Mucosa of stomach (tissue), 1 donor: ENCODE results near the gene PRAMEF8.
"Not testable (repeated sequence)": the region's sequence is repeated elsewhere in the genome, so short reads cannot be mapped to it uniquely, and the experiment has no call there.

Experiments used
- H3K27me3 ChIP-seq: one replicate; pipeline ENCODE4 v1.7.0; 2013; ENCODE audit warnings: mild to moderate bottlenecking, low read length; ENCODE audit not compliant: control insufficient read depth, insufficient read depth
- H3K36me3 ChIP-seq: one replicate; pipeline ENCODE4 v1.7.0; 2013; ENCODE audit warnings: low read length; ENCODE audit not compliant: control insufficient read depth, insufficient read depth
- H3K4me1 ChIP-seq: one replicate; pipeline ENCODE4 v1.7.0; 2013; ENCODE audit warnings: mild to moderate bottlenecking, low read length; ENCODE audit not compliant: control insufficient read depth, insufficient read depth
- H3K4me3 ChIP-seq: one replicate; pipeline ENCODE4 v1.7.0; 2013; ENCODE audit warnings: low read length
- H3K9ac ChIP-seq: one replicate; pipeline ENCODE4 v1.7.0; 2013; ENCODE audit warnings: mild to moderate bottlenecking, low read length, moderate library complexity
- H3K9me3 ChIP-seq: one replicate; pipeline ENCODE4 v1.7.0; 2013; ENCODE audit warnings: mild to moderate bottlenecking, low read length, moderate library complexity; ENCODE audit not compliant: control insufficient read depth
- donor health status: Pancreatic carcinoma.

PRAMEF8 gene

DNA sequence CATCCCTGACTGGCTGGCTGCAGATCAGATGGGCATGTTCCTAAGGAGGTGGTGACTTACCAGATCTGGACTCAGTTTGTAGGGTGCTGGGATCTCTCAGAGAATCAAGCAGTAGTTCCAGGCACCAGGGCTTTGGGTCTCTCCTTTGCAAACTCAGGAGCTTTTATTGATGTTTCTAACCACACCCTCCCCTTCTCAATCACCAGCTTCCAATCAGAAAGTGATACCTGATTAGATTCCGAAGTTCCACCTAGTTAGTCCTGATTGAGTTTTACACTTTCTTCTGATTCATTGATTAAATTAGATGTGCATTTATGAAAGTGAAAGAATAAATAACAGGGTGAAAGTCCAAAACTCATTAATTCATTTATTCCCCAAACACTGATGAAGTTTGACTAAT, at the start of gene PRAMEF8:
Gene PRAMEF8 (minus strand): TSS at position 101 of the 400 bp plus-strand sequence. CDS start 1,046 bp downstream, outside the sequence.
- H3K36me3 ChIP-seq, H3K27me3 ChIP-seq, H3K9me3 ChIP-seq, H3K4me1 ChIP-seq, H3K4me3 ChIP-seq, H3K9ac ChIP-seq: not testable (repeated sequence)

DNA sequence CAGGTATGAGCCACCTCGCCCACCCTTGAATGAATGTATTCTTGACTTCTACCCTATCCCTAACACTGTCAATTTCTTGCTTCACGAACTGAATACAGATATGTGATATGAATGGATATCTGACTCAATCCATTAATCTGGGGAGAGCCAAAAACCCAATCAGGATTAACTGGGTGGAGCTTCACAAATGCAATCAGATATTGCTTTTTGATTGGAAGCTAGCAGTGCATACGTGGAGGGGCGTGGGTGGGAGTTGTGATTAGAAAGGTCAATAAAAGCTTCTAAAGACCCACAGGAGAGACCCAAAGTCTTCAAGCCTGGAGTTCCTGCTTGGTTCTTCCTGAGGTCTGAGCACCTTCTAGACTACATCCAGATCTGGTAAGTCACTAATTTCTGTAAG, 30.3 kb upstream of the PRAMEF8 start, which contains the start of gene PRAMEF15:
Gene PRAMEF15 (plus strand): TSS at position 301 of the 400 bp plus-strand sequence. CDS start 2,827 bp downstream, outside the sequence.
- H3K36me3 ChIP-seq, H3K4me3 ChIP-seq, H3K9me3 ChIP-seq, H3K4me1 ChIP-seq, H3K27me3 ChIP-seq, H3K9ac ChIP-seq: not testable (repeated sequence)

DNA sequence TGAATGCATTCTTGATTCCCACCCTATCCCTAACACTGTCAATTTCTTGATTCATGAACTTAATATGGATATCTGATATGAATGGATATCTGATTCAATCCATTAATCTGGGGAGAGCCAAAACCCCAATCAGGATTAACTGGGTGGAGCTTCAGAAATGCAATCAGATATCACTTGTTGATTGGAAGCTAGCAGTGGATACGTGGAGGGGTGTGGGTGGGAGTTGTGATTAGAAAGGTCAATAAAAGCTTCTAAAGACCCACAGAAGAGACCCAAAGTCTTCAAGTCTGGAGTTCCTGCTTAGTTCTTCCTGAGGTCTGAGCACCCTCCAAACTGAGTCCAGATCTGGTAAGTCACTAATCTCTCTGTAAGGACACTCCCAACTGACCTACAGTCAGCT, 18.3 kb upstream of the PRAMEF8 start, which contains the start of gene PRAMEF33:
Gene PRAMEF33 (plus strand): TSS at position 301 of the 400 bp plus-strand sequence. CDS start 2,416 bp downstream, outside the sequence.
- H3K9me3 ChIP-seq, H3K4me3 ChIP-seq, H3K27me3 ChIP-seq, H3K4me1 ChIP-seq, H3K36me3 ChIP-seq, H3K9ac ChIP-seq: not testable (repeated sequence)

DNA sequence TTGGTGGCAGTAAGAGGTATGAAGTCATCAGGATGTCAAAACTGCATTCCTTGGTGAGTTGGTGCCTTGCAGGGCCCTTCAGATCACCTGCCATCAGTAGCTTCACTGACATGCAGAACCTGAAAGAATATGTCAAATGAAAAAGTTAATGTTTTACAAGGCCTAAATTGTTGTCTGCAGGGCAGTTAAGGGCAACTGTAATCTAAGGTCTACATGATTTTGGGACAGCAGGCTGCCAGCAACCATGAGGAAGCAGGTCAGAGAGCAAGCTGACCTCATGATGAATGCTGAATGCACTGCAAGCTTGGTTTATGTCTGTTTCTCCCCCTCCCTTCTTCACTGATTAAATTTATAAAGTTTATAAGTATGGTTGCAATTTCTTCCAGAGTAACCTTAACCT, 17.3 kb upstream of the PRAMEF8 start:
- H3K9ac ChIP-seq, H3K36me3 ChIP-seq, H3K4me1 ChIP-seq, H3K4me3 ChIP-seq, H3K27me3 ChIP-seq, H3K9me3 ChIP-seq: not testable (repeated sequence)

DNA sequence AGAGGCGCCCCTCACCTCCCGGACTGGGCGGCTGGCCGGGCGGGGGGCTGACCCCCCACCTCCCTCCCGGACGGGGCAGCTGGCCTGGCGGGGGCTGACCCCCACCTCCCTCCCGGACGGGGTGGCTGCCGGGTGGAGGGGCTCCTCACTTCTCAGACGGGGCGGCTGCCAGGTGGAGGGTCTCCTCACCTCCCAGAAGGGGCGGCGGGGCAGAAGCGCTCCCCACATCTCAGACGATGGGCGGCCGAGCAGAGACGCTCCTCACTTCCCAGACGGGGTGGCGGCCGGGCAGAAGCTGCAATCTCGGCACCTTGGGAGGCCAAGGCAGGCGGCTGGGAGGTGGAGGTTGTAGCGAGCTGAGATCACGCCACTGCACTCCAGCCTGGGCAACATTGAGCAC, 13.8 kb upstream of the PRAMEF8 start:
- H3K4me3 ChIP-seq, H3K9me3 ChIP-seq, H3K9ac ChIP-seq, H3K27me3 ChIP-seq, H3K36me3 ChIP-seq, H3K4me1 ChIP-seq: not testable (repeated sequence)

DNA sequence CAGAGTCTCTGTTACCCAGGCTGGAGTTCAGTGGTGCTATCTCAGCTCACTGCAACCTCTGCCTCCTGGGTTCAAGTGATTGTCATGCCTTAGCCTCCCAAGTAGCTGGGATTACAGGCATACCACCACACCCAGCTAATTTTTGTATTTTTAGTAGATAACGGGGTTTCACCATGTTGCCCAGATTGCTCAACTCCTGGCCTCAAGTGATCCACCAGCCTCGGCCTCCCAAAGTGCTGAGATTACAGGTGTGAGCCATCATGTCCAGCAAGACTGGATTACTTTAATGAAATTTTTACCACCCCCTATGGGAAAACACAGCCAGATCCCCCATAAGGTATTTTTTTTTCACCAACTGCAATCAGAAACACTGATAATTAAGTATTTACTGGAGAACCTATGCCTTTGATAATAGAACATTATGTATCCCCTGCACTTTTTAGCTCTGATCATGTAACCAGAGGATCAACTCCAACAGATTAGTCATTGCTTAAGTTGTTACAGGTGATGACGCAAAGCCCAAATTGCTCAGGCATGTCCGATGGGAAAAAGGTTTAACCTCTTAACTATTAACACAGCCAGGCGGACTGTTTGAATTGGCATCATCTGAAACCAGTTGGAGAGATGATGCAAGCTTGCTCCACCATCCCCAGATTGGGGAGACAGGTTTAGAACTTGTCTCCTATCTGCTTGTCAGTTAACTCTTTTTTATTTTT, 12.4 kb upstream of the PRAMEF8 start:
- H3K27me3 ChIP-seq, H3K4me3 ChIP-seq, H3K9ac ChIP-seq, H3K4me1 ChIP-seq, H3K9me3 ChIP-seq, H3K36me3 ChIP-seq: not testable (repeated sequence)

DNA sequence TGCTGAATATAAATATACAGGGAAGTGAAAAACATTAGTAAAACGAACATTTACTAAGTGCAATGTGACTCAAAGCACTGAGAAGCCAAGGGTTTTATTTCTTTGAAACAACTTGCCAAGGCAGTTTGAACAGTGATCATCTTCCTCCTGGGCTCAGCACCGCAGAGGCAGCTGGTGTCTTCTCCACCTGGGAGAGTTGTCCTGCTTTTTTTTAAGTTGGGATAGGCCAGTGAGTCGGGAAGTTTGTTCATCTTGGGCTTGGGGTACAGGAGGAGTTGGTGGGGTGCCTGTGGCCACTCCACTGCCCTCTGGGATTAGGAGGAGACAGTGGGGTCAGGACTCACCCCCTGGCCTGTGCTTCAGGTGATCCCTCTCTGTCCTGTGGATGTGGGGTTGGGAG, 4.1 kb upstream of the PRAMEF8 start:
- not testable (repeated sequence) for H3K4me1 ChIP-seq, H3K27me3 ChIP-seq, H3K36me3 ChIP-seq, H3K4me3 ChIP-seq, H3K9me3 ChIP-seq, H3K9ac ChIP-seq

DNA sequence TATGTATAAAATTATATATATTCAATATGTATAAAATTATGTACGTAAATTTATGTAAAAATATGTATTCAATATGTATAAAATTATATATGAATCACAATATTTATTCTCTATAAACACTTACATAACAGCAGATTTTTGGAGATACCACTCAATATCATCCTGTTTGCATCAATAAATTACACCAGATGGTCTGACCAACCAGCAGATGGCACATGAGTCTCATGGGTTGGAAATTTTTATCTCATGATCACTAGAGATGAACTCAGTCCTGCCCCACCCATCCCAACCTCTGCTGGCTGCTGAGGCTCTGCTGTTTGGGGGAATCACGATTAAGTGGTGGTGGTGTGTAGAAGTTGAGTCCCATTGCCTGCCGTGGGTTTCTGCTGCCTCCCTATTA, 5.3 kb downstream of the PRAMEF8 start:
- H3K4me1 ChIP-seq, H3K9me3 ChIP-seq, H3K27me3 ChIP-seq, H3K9ac ChIP-seq, H3K36me3 ChIP-seq, H3K4me3 ChIP-seq: not testable (repeated sequence)

DNA sequence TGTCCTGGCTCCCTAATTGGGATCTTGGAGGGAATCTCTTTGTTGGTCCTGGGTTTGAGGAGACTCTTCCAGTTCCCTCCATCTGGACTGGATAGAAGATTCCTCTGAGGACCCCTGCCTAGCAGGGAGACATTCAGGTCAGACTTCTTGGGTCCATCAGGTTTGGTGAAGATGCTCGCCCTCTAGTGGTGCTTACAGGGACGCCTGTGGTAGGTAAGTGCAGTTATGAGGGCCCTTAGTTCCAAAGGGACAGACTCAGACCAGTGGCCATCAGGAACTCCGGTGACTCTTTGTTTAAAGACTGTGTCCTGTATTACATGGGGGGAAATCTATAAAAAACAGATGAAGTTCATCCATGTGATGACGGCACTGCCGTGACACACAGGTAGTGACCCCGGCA, 7.9 kb downstream of the PRAMEF8 start:
- H3K4me3 ChIP-seq, H3K36me3 ChIP-seq, H3K27me3 ChIP-seq, H3K9ac ChIP-seq, H3K4me1 ChIP-seq, H3K9me3 ChIP-seq: not testable (repeated sequence)

DNA sequence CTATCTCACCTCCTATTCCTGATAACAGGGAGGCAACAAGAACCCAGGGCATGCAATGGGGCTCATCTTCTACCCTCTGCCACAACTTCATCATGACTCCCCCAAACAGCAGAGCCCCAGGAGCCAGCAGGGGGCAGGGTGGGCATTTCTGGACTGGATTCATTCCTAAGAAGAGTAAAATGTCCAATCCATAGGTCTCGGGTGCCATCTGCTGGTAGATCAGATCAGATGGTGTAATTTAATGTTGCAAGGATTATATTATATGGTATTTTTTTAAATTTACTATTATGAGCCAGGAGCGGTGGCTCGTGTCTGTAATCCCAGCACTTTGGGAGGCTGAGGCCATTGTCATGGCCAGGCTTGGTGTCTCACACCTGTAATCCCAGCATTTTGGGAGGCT, 19.8 kb downstream of the PRAMEF8 start:
- H3K4me1 ChIP-seq, H3K9me3 ChIP-seq, H3K36me3 ChIP-seq, H3K9ac ChIP-seq, H3K27me3 ChIP-seq, H3K4me3 ChIP-seq: not testable (repeated sequence)

DNA sequence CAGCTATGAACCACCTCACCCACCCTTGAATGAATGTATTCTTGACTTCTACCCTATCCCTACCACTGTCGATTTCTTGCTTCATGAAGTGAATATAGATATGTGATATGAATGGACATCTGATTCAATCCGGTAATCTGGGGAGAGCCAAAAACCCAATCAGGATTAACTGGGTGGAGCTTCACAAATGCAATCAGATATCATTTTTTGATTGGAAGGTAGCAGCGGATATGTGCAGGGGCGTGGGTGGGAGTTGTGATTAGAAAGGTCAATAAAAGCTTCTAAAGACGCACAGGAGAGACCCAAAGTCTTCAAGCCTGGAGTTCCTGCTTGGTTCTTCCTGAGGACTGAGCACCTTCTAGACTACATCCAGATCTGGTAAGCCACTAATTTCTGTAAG, 31.0 kb downstream of the PRAMEF8 start, which contains the start of gene PRAMEF5:
Gene PRAMEF5 (plus strand): TSS at position 301 of the 400 bp plus-strand sequence. CDS start 5,071 bp downstream, outside the sequence.
- H3K4me3 ChIP-seq, H3K9ac ChIP-seq, H3K36me3 ChIP-seq, H3K4me1 ChIP-seq, H3K27me3 ChIP-seq, H3K9me3 ChIP-seq: not testable (repeated sequence)

DNA sequence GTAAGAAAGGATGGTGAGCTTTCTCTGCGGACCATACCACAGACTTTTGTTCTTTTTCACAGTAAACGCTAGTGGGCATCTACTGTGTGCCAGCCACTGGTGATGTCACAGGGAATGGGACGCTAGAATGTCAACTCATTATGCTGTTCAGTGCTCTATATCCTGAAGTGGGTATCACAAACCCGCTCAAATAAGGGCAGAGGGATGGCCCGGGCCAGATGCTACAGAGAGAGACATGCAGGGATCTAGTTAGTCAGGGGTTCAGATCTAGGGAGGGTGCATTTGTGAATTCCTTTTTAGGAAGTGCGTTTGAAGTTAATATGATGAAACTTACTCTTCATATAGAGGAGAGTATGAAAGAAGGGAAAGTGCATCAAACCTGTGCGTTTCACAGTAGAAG, 37.8 kb downstream of the PRAMEF8 start:
- not testable (repeated sequence) for H3K27me3 ChIP-seq, H3K36me3 ChIP-seq, H3K9ac ChIP-seq, H3K9me3 ChIP-seq, H3K4me3 ChIP-seq, H3K4me1 ChIP-seq

DNA sequence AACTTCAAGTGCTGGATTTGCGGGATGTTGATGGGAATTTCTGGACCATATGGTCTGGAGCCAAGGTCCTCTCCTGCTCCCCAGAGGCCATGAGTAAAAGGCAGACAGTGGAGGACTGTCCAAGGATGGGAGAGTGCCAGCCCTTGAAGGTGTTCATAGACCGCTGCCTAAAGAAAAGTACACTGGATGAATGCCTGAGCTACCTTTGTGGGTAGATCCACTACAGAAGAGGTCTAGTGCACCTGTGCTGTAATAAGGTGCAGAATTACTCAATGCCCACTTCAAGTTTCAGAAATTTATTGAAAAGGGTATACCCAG, 38.4 kb downstream of the PRAMEF8 start:
- H3K4me3 ChIP-seq, H3K27me3 ChIP-seq, H3K9me3 ChIP-seq, H3K36me3 ChIP-seq, H3K4me1 ChIP-seq, H3K9ac ChIP-seq: not testable (repeated sequence)
